ENCODE data around the gene FUT3. TPM values are rescaled to one million over a fixed set of nuclear protein-coding genes. Genes with fewer than 3 reads are reported as not detected.

FUT3 gene
- total RNA-seq, 1 experiment from 2014 or later = 2.6 TPM

DNA sequence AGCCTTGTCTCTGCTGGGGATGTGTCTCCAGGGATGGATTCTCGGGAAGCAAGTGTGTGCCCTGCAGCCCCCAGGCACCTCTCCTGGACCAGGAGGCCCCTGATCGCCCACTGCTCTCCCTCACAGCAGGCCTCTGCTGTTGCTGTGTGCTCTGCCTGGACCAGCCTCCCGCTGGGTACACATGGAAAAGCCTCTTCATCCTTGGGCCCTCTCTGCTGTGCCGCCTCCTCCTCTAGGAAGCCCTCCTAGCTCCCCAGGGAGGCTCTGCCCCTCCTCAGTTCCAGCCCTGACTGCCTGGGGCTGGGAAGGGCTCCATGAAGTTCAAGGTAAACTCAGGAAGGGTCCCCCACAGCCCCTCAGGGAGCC is 40.3 kb upstream of the FUT3 start:
- 0 out of 4 replicates have a peak, but pooled peaks cover 0 to 2% of the 10 kb centered on the region in 2 experiments for H3K36me3 ChIP-seq (ENCODE audit: control insufficient read depth in 1 of 2, insufficient read depth in 2 of 2, low read length in 2 of 2)
- intact Hi-C loops (cut with micrococcal nuclease) = no loop called here
- no peaks in the 10 kb centered on the region for H3K79me2 ChIP-seq (ENCODE audit: insufficient read depth, low read length)
- H3K4me3 ChIP-seq (replicated peaks in 1 of 2; ENCODE audit: low read depth in 1 of 2, low read length in 2 of 2) = no peak overlapping the region
- no peaks in the 10 kb centered on the region for H3K9me2 ChIP-seq (ENCODE audit: insufficient read depth)
- no peak for DNase-seq (ENCODE audit: low read depth, low spot score)
- H3K9me3 ChIP-seq (ENCODE audit: control insufficient read depth in 1 of 2, insufficient read depth in 1 of 2, low read depth in 1 of 2, low read length in 2 of 2) = no peaks in the 10 kb centered on the region
- BruUV-seq (replicated peaks) = no TSS peak
- RAD21 ChIA-PET (ENCODE audit: low non-redundant PET in 1 of 2, low total read pairs in 2 of 2, uncharacterized antibody in 2 of 2, unreplicated experiment in 2 of 2) = no interaction called here
- no peak overlapping the region for H3K27ac ChIP-seq (ENCODE audit: low read depth, low read length)
- ATAC-seq = no peak
- no peak overlapping the region for H3K9ac ChIP-seq (ENCODE audit: low read length)
- H2AFZ ChIP-seq (ENCODE audit: low read depth, low read length, poor library complexity, severe bottlenecking) = no peak overlapping the region
- POLR2A ChIA-PET = interaction anchor here (1.2 kb wide), 1 partner anchor 64 kb away, joined by 3 read pairs; no protein-coding TSS in a partner anchor
- no peak overlapping the region for H3K4me2 ChIP-seq (ENCODE audit: low read length)
- H4K20me1 ChIP-seq (ENCODE audit: insufficient read depth) = no peaks in the 10 kb centered on the region
- H3K27me3 ChIP-seq (ENCODE audit: insufficient read depth, low read length) = no peaks in the 10 kb centered on the region
- CTCF ChIA-PET = interaction anchor here (1.6 to 3.7 kb wide), 2 partner anchors 85 to 87 kb away, joined by 3 to 48 read pairs; partner anchors contain the start of gene NRTN
- peaks cover 0 to 3% of the 10 kb centered on the region in 2 experiments; a peak in 1 of 4 replicates for H3K4me1 ChIP-seq (ENCODE audit: control insufficient read depth in 1 of 2, insufficient read depth in 2 of 2, low read length in 2 of 2)
- TF ChIP-seq POLR2A (IDR thresholded peaks at IDR 0.05; ENCODE audit: borderline replicate concordance, extremely low read depth, insufficient read depth, insufficient read length) (no peak), EZH2phosphoT487 (IDR thresholded peaks at IDR 0.05; ENCODE audit: borderline replicate concordance) (no peak), SRF (IDR thresholded peaks at IDR 0.05; ENCODE audit: low read depth) (no peak), CBX3 (IDR thresholded peaks at IDR 0.05; ENCODE audit: low read depth) (no peak), TCF7L2 (IDR thresholded peaks at IDR 0.05; ENCODE audit: borderline replicate concordance, extremely low read depth, insufficient read depth, insufficient read length) (no peak), EGR1 (IDR thresholded peaks at IDR 0.05; ENCODE audit: low read depth) (no peak), SIN3A (IDR thresholded peaks at IDR 0.05; ENCODE audit: low read depth) (no peak)
- TF ChIP-seq, protein P1, sequence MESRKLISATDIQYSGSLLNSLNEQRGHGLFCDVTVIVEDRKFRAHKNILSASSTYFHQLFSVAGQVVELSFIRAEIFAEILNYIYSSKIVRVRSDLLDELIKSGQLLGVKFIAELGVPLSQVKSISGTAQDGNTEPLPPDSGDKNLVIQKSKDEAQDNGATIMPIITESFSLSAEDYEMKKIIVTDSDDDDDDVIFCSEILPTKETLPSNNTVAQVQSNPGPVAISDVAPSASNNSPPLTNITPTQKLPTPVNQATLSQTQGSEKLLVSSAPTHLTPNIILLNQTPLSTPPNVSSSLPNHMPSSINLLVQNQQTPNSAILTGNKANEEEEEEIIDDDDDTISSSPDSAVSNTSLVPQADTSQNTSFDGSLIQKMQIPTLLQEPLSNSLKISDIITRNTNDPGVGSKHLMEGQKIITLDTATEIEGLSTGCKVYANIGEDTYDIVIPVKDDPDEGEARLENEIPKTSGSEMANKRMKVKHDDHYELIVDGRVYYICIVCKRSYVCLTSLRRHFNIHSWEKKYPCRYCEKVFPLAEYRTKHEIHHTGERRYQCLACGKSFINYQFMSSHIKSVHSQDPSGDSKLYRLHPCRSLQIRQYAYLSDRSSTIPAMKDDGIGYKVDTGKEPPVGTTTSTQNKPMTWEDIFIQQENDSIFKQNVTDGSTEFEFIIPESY (IDR thresholded peaks at IDR 0.05; ENCODE audit: extremely low read depth, insufficient replicate concordance, low read length) = no peak
- TF ChIP-seq, protein P2, sequence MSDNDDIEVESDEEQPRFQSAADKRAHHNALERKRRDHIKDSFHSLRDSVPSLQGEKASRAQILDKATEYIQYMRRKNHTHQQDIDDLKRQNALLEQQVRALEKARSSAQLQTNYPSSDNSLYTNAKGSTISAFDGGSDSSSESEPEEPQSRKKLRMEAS (IDR thresholded peaks at IDR 0.05) = no peak
- TF ChIP-seq, protein P3, sequence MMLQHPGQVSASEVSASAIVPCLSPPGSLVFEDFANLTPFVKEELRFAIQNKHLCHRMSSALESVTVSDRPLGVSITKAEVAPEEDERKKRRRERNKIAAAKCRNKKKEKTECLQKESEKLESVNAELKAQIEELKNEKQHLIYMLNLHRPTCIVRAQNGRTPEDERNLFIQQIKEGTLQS (IDR thresholded peaks at IDR 0.05) = no peak
- TF ChIP-seq, protein P4, sequence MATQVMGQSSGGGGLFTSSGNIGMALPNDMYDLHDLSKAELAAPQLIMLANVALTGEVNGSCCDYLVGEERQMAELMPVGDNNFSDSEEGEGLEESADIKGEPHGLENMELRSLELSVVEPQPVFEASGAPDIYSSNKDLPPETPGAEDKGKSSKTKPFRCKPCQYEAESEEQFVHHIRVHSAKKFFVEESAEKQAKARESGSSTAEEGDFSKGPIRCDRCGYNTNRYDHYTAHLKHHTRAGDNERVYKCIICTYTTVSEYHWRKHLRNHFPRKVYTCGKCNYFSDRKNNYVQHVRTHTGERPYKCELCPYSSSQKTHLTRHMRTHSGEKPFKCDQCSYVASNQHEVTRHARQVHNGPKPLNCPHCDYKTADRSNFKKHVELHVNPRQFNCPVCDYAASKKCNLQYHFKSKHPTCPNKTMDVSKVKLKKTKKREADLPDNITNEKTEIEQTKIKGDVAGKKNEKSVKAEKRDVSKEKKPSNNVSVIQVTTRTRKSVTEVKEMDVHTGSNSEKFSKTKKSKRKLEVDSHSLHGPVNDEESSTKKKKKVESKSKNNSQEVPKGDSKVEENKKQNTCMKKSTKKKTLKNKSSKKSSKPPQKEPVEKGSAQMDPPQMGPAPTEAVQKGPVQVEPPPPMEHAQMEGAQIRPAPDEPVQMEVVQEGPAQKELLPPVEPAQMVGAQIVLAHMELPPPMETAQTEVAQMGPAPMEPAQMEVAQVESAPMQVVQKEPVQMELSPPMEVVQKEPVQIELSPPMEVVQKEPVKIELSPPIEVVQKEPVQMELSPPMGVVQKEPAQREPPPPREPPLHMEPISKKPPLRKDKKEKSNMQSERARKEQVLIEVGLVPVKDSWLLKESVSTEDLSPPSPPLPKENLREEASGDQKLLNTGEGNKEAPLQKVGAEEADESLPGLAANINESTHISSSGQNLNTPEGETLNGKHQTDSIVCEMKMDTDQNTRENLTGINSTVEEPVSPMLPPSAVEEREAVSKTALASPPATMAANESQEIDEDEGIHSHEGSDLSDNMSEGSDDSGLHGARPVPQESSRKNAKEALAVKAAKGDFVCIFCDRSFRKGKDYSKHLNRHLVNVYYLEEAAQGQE (IDR thresholded peaks at IDR 0.05; ENCODE audit: low read depth) = no peak
- TF ChIP-seq, protein P5, sequence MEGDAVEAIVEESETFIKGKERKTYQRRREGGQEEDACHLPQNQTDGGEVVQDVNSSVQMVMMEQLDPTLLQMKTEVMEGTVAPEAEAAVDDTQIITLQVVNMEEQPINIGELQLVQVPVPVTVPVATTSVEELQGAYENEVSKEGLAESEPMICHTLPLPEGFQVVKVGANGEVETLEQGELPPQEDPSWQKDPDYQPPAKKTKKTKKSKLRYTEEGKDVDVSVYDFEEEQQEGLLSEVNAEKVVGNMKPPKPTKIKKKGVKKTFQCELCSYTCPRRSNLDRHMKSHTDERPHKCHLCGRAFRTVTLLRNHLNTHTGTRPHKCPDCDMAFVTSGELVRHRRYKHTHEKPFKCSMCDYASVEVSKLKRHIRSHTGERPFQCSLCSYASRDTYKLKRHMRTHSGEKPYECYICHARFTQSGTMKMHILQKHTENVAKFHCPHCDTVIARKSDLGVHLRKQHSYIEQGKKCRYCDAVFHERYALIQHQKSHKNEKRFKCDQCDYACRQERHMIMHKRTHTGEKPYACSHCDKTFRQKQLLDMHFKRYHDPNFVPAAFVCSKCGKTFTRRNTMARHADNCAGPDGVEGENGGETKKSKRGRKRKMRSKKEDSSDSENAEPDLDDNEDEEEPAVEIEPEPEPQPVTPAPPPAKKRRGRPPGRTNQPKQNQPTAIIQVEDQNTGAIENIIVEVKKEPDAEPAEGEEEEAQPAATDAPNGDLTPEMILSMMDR (IDR thresholded peaks at IDR 0.05 in 2 of 3, conservative IDR thresholded peaks at IDR 0.05 in 1 of 3; ENCODE audit: borderline replicate concordance in 1 of 3, insufficient read depth in 1 of 3, low read depth in 2 of 3, low read length in 2 of 3) = no peak

Measured in HCT116 (cell line).